Glutamatergic neuron (in vitro differentiated cells): Measurements from ENCODE around the gene OSBPL8. TPM values are rescaled to one million over a fixed set of nuclear protein-coding genes. Genes with fewer than 3 reads are reported as not detected.
A peak's percentile ranks its signal among the peaks of the same experiment; 100 is the strongest.

Source experiments
- DNase-seq: peaks from one replicate; pipeline ENCODE4 v3.0.0; 2022
- H3K27ac Mint-ChIP-seq: one replicate; pipeline ENCODE4 v1.8.0; 2020; ENCODE audit warnings: mild to moderate bottlenecking, mixed read lengths, inconsistent platforms; ENCODE audit not compliant: unreplicated experiment
- H3K27me3 Mint-ChIP-seq: one replicate; pipeline ENCODE4 v1.8.0; 2020; ENCODE audit warnings: mild to moderate bottlenecking, moderate library complexity, mixed read lengths, inconsistent platforms; ENCODE audit not compliant: unreplicated experiment
- H3K36me3 Mint-ChIP-seq: one replicate; pipeline ENCODE4 v1.8.0; 2020; ENCODE audit warnings: mild to moderate bottlenecking, mixed read lengths, inconsistent platforms; ENCODE audit not compliant: unreplicated experiment
- H3K4me1 Mint-ChIP-seq: one replicate; pipeline ENCODE4 v1.8.0; 2020; ENCODE audit warnings: mild to moderate bottlenecking, low read depth, mixed read lengths, inconsistent platforms; ENCODE audit not compliant: unreplicated experiment
- H3K4me3 Mint-ChIP-seq: one replicate; pipeline ENCODE4 v1.8.0; 2020; ENCODE audit warnings: mild to moderate bottlenecking, mixed read lengths, inconsistent platforms; ENCODE audit not compliant: unreplicated experiment
- H3K9me3 Mint-ChIP-seq: one replicate; pipeline ENCODE4 v1.8.0; 2020; ENCODE audit warnings: mild to moderate bottlenecking, moderate library complexity, mixed read lengths, inconsistent platforms; ENCODE audit not compliant: unreplicated experiment
- total RNA-seq: library from RNA; stranded (reverse); fragmentation: NEBNext Ultra II Directional; extraction: Animal tissue kit (Norgen Biotek cat#: 25700); gene quantifications from one replicate; pipeline ENCODE4 v1.2.1, GENCODE V29; 2021; ENCODE audit not compliant: unreplicated experiment
- TF ChIP-seq, protein P1 (sequence below): fragments of 200-600 bp; sonication (generic); IDR thresholded peaks from one replicate; pipeline ENCODE4 v1.5.0; 2021; ENCODE audit not compliant: partially characterized antibody, unreplicated experiment

Gene OSBPL8
- total RNA-seq, 1 donor from 2014 or later, result 162 TPM

GRCh38 chr12:76555797-76556196 lies 3.8 kb downstream of the OSBPL8 start:
- TF ChIP-seq, protein P1, sequence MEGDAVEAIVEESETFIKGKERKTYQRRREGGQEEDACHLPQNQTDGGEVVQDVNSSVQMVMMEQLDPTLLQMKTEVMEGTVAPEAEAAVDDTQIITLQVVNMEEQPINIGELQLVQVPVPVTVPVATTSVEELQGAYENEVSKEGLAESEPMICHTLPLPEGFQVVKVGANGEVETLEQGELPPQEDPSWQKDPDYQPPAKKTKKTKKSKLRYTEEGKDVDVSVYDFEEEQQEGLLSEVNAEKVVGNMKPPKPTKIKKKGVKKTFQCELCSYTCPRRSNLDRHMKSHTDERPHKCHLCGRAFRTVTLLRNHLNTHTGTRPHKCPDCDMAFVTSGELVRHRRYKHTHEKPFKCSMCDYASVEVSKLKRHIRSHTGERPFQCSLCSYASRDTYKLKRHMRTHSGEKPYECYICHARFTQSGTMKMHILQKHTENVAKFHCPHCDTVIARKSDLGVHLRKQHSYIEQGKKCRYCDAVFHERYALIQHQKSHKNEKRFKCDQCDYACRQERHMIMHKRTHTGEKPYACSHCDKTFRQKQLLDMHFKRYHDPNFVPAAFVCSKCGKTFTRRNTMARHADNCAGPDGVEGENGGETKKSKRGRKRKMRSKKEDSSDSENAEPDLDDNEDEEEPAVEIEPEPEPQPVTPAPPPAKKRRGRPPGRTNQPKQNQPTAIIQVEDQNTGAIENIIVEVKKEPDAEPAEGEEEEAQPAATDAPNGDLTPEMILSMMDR, result no peak
- Mint-ChIP-seq H3K27me3 (no peaks in the 10 kb centered on the region), H3K4me1 (peaks cover 24% of the 10 kb centered on the region), H3K36me3 (no peaks in the 10 kb centered on the region), H3K4me3 (peak overlapping the region; percentile 67), H3K9me3 (peaks cover 3% of the 10 kb centered on the region), H3K27ac (no peak overlapping the region)
- DNase-seq, result no peak

GRCh38 chr12:76555231-76555767 lies 4.3 kb downstream of the OSBPL8 start:
- H3K27me3 Mint-ChIP-seq, result no peaks in the 10 kb centered on the region
- peaks cover 21% of the 10 kb centered on the region for H3K4me1 Mint-ChIP-seq
- peaks cover 3% of the 10 kb centered on the region for H3K9me3 Mint-ChIP-seq
- H3K27ac Mint-ChIP-seq, result no peak overlapping the region
- no peaks in the 10 kb centered on the region for H3K36me3 Mint-ChIP-seq
- TF ChIP-seq, protein P1, result no peak
- DNase-seq, result no peak
- H3K4me3 Mint-ChIP-seq, result peak overlapping the region; percentile 67

DNA sequence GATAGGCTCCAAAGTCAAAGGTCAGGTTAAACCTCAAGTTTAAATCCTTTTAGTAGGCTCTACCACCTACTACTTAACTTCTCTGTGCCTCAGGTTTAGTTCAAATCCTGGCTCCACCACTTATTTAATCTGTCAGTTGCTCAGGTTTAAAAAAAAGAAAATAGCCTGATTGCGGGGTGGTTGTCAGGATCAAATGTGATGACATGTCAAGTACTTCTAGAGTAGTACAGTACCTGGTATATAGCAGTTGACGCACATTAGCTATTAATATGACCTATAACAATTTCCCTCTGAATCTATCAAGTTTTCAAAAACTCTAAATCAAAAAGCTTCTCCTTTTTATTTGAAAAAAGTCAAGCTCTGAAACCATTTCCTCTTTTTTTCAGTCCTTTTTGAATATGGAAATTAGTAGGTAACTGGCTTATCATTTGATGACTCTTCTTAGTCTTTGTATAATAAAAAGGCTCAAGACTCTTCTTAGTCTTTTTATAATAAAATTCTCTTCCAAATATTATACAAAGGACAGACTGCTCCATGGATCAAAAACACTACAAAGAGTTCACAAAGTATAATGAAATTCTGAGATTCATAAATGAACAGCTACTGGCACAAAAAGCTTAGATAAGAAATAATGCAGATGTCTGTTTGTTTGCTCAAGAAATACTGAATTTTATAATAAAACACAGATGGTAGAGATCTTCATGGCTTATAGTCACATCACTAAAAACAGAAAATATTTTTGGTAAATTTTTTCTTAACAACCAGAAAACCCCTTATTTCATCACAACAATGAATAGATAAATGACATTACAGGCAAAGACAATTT lies 5.0 kb downstream of the OSBPL8 start:
- no peaks in the 10 kb centered on the region for H3K27me3 Mint-ChIP-seq
- peaks cover 3% of the 10 kb centered on the region for H3K9me3 Mint-ChIP-seq
- DNase-seq, result no peak
- H3K36me3 Mint-ChIP-seq, result no peaks in the 10 kb centered on the region
- TF ChIP-seq, protein P1, result no peak
- H3K27ac Mint-ChIP-seq, result no peak overlapping the region
- peaks cover 21% of the 10 kb centered on the region for H3K4me1 Mint-ChIP-seq
- H3K4me3 Mint-ChIP-seq, result peak overlapping the region; percentile 28

DNA sequence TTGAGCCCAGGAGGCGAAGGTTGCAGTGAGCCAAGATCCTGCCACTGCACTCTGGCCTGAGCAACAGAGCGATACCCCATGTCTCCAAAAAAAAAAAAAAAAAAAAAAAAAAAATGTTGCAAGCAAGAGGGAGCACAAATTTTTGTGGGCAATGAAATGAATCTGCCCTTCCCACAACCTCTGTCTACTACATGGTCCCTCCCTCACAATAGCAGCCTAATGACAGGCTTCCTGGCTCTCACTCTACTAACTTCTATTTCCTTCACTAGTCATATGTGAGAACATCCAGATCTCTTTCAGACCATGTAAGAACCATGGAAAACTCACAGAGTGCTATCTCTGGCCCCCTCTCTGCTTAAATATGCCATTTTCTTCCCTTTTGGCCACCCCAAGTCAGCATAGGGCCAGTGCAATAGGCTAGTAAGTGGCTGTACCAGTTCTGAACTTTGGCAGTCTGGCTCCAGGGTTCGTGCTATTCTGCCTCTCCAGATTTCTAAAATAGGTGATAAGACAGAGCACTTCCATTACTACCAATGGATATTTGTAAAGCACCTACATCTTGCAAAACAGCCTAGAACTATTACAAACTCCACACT lies 7.1 kb downstream of the OSBPL8 start:
- H3K27me3 Mint-ChIP-seq, result no peaks in the 10 kb centered on the region

More for the DNA sequence above, 7.1 kb downstream of the OSBPL8 start:
- Mint-ChIP-seq H3K4me3 (no peak overlapping the region), H3K27ac (no peak overlapping the region), H3K36me3 (no peaks in the 10 kb centered on the region), H3K9me3 (no peaks in the 10 kb centered on the region), H3K4me1 (peaks cover 35% of the 10 kb centered on the region)
- TF ChIP-seq, protein P1, result no peak
- no peak for DNase-seq
